ENCODE data around the gene ZNF232.
A peak's percentile ranks its signal among the peaks of the same experiment; 100 is the strongest.
"Not testable (repeated sequence)": the region's sequence is repeated elsewhere in the genome, so short reads cannot be mapped to it uniquely, and the experiment has no call there.

ZNF232 gene

GRCh38 chr17:5111402-5112204, at the start of gene ZNF232:
Gene ZNF232 (minus strand): TSS chr17:5111878. CDS start chr17:5111822, 56 bp downstream.
- peak; percentile 91 for DNase-seq (ENCODE audit: low spot score)

GRCh38 chr17:5160702-5161101, 49.0 kb upstream of the ZNF232 start:
- not testable (repeated sequence) for DNase-seq (ENCODE audit: low spot score)

- not testable (repeated sequence) for DNase-seq (ENCODE audit: low spot score)
These were observed 34.4 kb upstream of the ZNF232 start for GRCh38 chr17:5146122-5146521.

GRCh38 chr17:5142877-5143276, 31.2 kb upstream of the ZNF232 start:
- DNase-seq (ENCODE audit: low spot score): not testable (repeated sequence)

GRCh38 chr17:5139458-5139732, 27.7 kb upstream of the ZNF232 start:
- no peak for DNase-seq (ENCODE audit: low spot score)

GRCh38 chr17:5138616-5139457, 27.2 kb upstream of the ZNF232 start:
- DNase-seq (ENCODE audit: low spot score): no peak

- not testable (repeated sequence) for DNase-seq (ENCODE audit: low spot score)
These were observed 26.5 kb upstream of the ZNF232 start for GRCh38 chr17:5138198-5138544.

- DNase-seq (ENCODE audit: low spot score): not testable (repeated sequence)
These were observed 26.0 kb upstream of the ZNF232 start for GRCh38 chr17:5137511-5138197.

GRCh38 chr17:5136580-5137412, 25.1 kb upstream of the ZNF232 start:
- DNase-seq (ENCODE audit: low spot score): not testable (repeated sequence)

GRCh38 chr17:5135726-5136579, 24.3 kb upstream of the ZNF232 start:
- DNase-seq (ENCODE audit: low spot score): no peak

- not testable (repeated sequence) for DNase-seq (ENCODE audit: low spot score)
These were observed 23.5 kb upstream of the ZNF232 start for GRCh38 chr17:5135131-5135712.

GRCh38 chr17:5134571-5134970, 22.9 kb upstream of the ZNF232 start:
- not testable (repeated sequence) for DNase-seq (ENCODE audit: low spot score)

- DNase-seq (ENCODE audit: low spot score): not testable (repeated sequence)
These were observed 22.3 kb upstream of the ZNF232 start for GRCh38 chr17:5133961-5134360.

- no peak for DNase-seq (ENCODE audit: low spot score)
These were observed 21.6 kb upstream of the ZNF232 start for GRCh38 chr17:5133311-5133710.

- not testable (repeated sequence) for DNase-seq (ENCODE audit: low spot score)
These were observed 21.0 kb upstream of the ZNF232 start for GRCh38 chr17:5132503-5133225.

GRCh38 chr17:5131799-5132502, 20.3 kb upstream of the ZNF232 start:
- DNase-seq (ENCODE audit: low spot score): not testable (repeated sequence)

- DNase-seq (ENCODE audit: low spot score): no peak
These were observed 19.6 kb upstream of the ZNF232 start for GRCh38 chr17:5131146-5131715.

GRCh38 chr17:5130687-5131086, 19.0 kb upstream of the ZNF232 start:
- DNase-seq (ENCODE audit: low spot score): not testable (repeated sequence)

- not testable (repeated sequence) for DNase-seq (ENCODE audit: low spot score)
These were observed 18.6 kb upstream of the ZNF232 start for GRCh38 chr17:5130261-5130660.

All from CD4-positive, alpha-beta T cell treated with Interleukin-2 at 100 ng/mL for 4 hours (primary cell).